ENCODE results near the gene C16orf87.

Gene C16orf87

DNA sequence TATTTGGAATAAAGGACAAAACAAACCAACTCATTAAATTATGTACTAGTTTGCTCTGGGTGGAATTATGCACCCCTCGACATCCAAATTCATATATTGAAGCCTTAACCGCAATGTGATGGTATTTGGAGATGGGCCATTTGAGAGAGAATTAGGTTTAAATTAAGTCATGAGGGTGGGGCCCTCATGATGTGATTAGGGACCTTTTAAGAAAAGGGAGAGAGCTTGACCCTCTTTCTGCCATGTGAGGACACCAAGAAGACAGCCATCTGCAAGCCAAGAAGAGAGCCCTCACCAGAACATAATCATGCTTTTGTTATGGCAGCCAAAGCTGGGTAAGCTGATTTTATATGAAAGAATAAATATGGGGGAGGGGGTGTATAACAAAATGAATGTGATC lies 2.0 kb downstream of the C16orf87 start:
- Mint-ChIP-seq H3K4me3 (peak overlapping the region; percentile 98), H3K4me1 (ENCODE audit: low read depth) (peaks cover 51% of the 10 kb centered on the region), H3K9me3 (no peaks in the 10 kb centered on the region), H3K27ac (peak overlapping the region; percentile 100), H3K27me3 (no peaks in the 10 kb centered on the region), H3K36me3 (ENCODE audit: low read depth) (peaks cover 20% of the 10 kb centered on the region)

DNA sequence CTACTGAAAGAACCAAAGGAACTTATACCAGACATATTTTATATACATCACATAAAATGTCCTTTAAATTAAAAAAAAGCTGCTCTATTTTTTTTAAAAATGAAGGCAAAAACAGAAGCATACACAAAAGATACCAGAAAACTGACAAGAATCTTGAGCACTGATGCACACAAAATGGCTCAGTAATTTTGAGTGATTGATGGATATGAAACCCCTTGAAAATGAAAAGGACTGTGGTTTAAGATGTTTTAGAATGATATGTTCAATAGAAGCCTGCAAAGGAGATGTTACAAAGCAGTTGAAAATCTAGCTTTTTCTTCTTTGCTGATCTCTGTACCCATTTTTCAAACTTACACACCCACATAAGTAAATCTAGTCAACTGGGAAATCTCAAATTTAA lies 2.7 kb downstream of the C16orf87 start:
- no peaks in the 10 kb centered on the region for H3K27me3 Mint-ChIP-seq
- H3K4me3 Mint-ChIP-seq, result peak overlapping the region; percentile 37
- H3K9me3 Mint-ChIP-seq, result no peaks in the 10 kb centered on the region
- peaks cover 25% of the 10 kb centered on the region for H3K36me3 Mint-ChIP-seq (ENCODE audit: low read depth)
- H3K27ac Mint-ChIP-seq, result no peak overlapping the region
- H3K4me1 Mint-ChIP-seq (ENCODE audit: low read depth), result peaks cover 55% of the 10 kb centered on the region

DNA sequence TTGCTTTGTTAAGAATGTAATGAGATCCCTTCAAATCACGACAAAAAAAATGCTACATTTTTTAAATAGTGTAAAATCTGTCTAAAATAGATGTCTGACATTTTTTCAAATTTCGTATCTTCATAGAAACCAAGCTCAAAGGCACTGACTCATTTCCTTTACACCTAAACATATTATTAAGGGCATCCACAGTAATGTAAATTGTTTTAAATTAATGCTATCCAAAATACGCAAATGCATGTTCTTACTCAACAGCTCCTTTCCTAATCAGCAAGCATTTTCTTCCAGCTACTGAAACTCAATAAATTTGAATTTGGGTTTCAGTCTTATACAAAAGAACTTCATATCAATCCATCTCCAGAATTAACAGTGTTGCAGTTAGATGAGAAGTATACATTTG lies 4.3 kb downstream of the C16orf87 start:
- H3K27me3 Mint-ChIP-seq, result no peaks in the 10 kb centered on the region
- peaks cover 25% of the 10 kb centered on the region for H3K36me3 Mint-ChIP-seq (ENCODE audit: low read depth)
- no peaks in the 10 kb centered on the region for H3K9me3 Mint-ChIP-seq
- peak overlapping the region; percentile 49 for H3K4me3 Mint-ChIP-seq
- H3K27ac Mint-ChIP-seq, result peak overlapping the region; percentile 42
- H3K4me1 Mint-ChIP-seq (ENCODE audit: low read depth), result peaks cover 55% of the 10 kb centered on the region

DNA sequence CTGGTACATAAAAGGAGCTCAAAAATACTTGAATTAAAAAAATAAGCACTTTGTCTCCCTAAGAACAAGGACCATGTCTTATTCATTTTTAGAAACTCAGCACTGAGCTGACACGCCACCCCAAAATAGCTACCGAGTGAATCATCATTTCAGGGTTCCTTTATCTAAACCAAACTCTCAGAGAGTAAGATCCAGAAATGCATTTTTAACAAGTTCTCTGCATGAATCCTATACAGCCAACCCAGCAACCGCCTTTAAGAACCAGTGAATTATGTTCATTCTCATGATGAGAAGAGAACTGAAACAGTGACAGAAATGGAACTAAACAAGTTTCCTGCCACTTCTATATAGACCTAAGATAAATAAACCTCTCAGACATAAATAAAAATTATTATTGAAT lies 8.7 kb downstream of the C16orf87 start:
- Mint-ChIP-seq H3K27me3 (no peaks in the 10 kb centered on the region), H3K4me3 (no peak overlapping the region), H3K4me1 (ENCODE audit: low read depth) (peaks cover 24% of the 10 kb centered on the region), H3K9me3 (no peaks in the 10 kb centered on the region), H3K36me3 (ENCODE audit: low read depth) (peaks cover 16% of the 10 kb centered on the region), H3K27ac (no peak overlapping the region)

DNA sequence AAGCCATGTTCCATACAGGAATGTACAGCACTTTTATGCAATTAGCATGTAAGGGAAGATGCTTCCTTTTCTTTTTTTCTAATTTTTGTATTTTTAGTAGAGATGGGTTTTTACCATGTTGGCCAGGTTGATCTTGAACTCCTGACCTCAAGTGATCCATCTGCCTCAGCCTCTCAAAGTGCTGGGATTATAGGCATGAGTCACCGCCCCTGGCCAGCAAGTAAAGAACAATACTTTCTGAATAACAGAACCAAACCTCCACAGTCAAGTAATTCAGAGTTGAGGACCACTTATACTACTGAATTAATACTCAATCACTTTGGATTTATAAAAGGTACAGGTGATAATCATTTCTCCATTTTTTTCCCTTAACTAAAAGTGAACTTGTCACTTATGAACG lies 13.0 kb downstream of the C16orf87 start:
- Mint-ChIP-seq H3K27ac (no peak overlapping the region), H3K4me1 (ENCODE audit: low read depth) (peaks cover 27% of the 10 kb centered on the region), H3K9me3 (peaks cover 12% of the 10 kb centered on the region), H3K4me3 (no peak overlapping the region), H3K36me3 (ENCODE audit: low read depth) (peaks cover 43% of the 10 kb centered on the region), H3K27me3 (no peaks in the 10 kb centered on the region)

DNA sequence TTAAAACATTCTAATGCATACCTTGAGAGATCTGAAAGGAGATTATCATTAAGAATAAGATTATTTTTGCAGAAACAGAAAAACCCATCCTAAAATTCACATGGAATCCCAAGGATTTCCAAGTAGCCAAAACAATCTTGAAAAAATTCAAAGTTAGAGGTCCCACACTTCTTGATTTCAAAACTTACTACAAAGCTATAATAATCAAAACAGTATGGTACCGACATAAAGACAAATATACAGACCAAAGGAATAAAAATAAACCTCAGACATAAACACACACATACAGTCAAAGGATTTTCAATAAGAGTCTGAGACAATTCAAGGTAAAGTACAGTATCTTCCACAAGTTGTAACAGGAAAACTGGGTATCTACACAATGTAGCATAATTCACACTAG lies 16.2 kb downstream of the C16orf87 start:
- Mint-ChIP-seq H3K4me3 (no peak overlapping the region), H3K9me3 (peaks cover 12% of the 10 kb centered on the region), H3K27ac (no peak overlapping the region), H3K27me3 (no peaks in the 10 kb centered on the region), H3K4me1 (ENCODE audit: low read depth) (peaks cover 38% of the 10 kb centered on the region), H3K36me3 (ENCODE audit: low read depth) (peaks cover 47% of the 10 kb centered on the region)

DNA sequence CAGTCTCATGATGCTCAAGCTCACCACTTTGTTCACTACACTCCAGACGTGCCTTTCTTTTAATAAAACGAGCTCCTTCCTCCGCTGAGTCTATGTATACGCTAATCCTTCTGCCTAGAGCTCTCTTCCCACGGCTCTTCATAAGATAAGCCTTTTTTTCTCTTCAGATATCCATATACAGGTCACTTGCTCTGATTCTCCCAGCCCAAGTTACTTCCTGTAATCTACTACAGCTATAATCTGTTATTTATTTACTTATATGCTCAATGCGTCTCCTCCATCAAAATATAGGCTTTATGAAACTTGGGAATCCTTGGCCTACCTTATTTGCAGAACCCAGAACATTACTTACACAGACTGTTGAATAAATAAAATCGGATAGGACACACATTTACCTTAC lies 17.4 kb downstream of the C16orf87 start:
- H3K9me3 Mint-ChIP-seq, result peaks cover 12% of the 10 kb centered on the region
- peaks cover 38% of the 10 kb centered on the region for H3K4me1 Mint-ChIP-seq (ENCODE audit: low read depth)
- no peaks in the 10 kb centered on the region for H3K27me3 Mint-ChIP-seq
- H3K36me3 Mint-ChIP-seq (ENCODE audit: low read depth), result peaks cover 47% of the 10 kb centered on the region
- no peak overlapping the region for H3K27ac Mint-ChIP-seq
- no peak overlapping the region for H3K4me3 Mint-ChIP-seq

DNA sequence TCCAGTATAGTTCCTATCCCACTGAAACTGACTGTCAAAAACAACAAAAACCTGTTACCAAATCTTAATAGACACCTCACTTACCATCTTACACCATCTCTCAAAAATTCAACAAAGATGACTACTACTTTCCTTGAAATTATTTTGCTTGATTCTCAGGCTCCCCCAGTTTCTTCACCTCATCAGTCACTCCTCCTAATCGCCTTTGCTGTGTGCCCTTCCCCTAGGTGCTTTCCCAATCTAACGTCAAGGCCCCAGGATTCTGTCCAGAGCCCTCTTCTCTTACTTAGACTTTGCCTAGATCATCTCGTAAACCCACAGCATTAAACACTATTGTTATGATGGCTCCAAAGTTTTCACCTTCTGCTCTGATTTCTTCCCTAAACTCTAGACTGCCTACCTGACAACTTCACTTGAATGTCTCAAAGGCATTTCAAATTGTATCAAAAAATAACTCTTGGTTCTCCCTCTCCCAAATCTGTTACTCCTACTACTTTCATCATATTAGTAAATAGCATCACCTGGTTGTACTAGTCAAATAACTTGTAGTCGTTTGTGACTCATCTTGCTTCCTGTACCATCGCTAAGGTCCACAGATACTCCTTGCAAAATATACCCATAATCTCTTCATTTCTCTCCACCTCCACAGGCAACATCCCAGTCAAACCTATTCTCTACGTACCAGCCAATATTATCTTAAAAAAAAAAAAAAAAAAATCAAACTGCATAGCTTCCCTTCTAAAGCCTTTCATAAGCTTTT lies 18.0 kb downstream of the C16orf87 start:
- peaks cover 12% of the 10 kb centered on the region for H3K9me3 Mint-ChIP-seq
- peaks cover 50% of the 10 kb centered on the region for H3K36me3 Mint-ChIP-seq (ENCODE audit: low read depth)
- no peaks in the 10 kb centered on the region for H3K27me3 Mint-ChIP-seq
- H3K4me1 Mint-ChIP-seq (ENCODE audit: low read depth), result peaks cover 38% of the 10 kb centered on the region
- H3K4me3 Mint-ChIP-seq, result no peak overlapping the region
- H3K27ac Mint-ChIP-seq, result peak overlapping the region; percentile 19

DNA sequence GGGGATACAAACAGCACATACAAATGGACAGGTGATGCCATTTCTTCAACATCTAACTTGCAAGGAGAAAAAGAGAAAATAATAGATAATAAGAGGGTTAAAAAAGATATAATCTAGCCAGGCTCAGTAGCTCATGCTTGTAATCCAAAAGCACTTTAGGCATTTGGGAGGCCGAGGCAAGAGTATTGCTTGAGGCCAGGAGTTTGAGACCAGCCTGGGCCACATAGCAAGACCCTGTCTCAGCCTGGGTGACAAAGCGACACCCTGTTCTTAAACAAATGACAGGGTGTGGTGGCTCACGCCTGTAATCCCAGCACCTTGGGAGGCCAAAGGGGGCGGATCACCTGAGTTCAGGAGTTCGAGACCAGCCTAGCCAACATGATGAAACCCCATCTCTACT lies 19.3 kb downstream of the C16orf87 start:
- Mint-ChIP-seq H3K4me3 (no peak overlapping the region), H3K36me3 (ENCODE audit: low read depth) (peaks cover 48% of the 10 kb centered on the region), H3K9me3 (peaks cover 12% of the 10 kb centered on the region), H3K4me1 (ENCODE audit: low read depth) (peaks cover 33% of the 10 kb centered on the region), H3K27me3 (no peaks in the 10 kb centered on the region), H3K27ac (peak overlapping the region; percentile 27)

DNA sequence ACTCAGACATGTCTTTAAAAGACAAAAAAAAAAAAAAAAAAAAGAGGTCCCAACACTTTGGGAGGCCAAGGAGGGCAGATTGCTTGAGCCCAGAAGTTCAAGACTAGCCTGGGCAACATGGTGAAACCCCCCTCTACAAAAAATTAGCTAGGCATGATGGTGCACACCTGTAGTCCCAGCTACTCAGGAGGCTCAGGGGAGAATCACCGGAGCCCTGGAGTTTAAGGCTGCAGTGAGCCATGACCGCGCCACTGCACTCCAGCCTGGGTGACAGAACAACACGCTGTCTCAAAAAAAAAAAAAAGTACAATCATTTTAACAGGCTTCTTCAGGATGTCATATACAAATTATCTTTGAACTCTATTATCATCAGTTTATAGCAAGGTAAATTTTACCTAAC lies 22.0 kb downstream of the C16orf87 start:
- Mint-ChIP-seq H3K9me3 (no peaks in the 10 kb centered on the region), H3K4me3 (no peak overlapping the region), H3K27ac (no peak overlapping the region), H3K36me3 (ENCODE audit: low read depth) (peaks cover 37% of the 10 kb centered on the region), H3K27me3 (no peaks in the 10 kb centered on the region), H3K4me1 (ENCODE audit: low read depth) (peaks cover 18% of the 10 kb centered on the region)

DNA sequence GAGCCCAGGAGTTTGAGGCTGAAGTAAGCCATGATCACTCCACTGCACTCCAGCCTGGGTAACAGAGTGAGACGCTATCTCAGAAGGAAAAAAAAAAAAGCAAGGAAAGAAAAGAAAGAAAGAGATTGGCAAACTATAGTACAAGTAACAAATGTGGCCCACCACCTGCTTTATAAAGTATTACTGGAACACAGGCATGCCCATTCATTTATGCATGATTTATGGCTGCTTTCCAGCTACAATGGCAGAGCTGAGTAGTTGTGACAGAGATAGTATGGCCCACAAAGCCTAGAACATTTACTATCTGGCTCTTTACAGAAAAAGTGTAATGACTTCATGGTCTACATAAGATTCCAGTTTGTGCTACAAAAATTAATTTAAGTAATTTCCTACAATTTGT lies 23.6 kb downstream of the C16orf87 start:
- Mint-ChIP-seq H3K9me3 (no peaks in the 10 kb centered on the region), H3K4me1 (ENCODE audit: low read depth) (peaks cover 12% of the 10 kb centered on the region), H3K27me3 (no peaks in the 10 kb centered on the region), H3K27ac (no peak overlapping the region), H3K36me3 (ENCODE audit: low read depth) (peaks cover 33% of the 10 kb centered on the region), H3K4me3 (no peak overlapping the region)

DNA sequence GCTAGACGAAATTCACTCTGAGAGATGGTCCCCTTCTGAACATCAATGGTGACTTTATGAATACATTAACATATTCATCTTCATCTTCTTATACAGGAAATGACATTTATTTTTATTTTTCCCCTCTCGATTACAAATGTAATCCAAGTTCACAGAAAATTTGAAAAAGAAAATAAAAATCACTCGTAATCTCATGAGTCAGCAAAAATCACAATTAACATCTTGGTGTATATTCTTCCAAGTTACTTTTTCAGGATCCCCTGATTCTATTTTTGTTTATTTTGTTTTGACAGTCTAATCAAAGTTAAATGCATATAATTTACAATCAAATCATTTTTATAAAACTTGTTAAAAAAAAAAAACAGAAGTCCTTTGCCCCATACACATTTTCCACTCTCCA lies 27.6 kb downstream of the C16orf87 start:
- Mint-ChIP-seq H3K36me3 (ENCODE audit: low read depth) (peaks cover 44% of the 10 kb centered on the region), H3K27ac (no peak overlapping the region), H3K4me1 (ENCODE audit: low read depth) (peaks cover 7% of the 10 kb centered on the region)

DNA sequence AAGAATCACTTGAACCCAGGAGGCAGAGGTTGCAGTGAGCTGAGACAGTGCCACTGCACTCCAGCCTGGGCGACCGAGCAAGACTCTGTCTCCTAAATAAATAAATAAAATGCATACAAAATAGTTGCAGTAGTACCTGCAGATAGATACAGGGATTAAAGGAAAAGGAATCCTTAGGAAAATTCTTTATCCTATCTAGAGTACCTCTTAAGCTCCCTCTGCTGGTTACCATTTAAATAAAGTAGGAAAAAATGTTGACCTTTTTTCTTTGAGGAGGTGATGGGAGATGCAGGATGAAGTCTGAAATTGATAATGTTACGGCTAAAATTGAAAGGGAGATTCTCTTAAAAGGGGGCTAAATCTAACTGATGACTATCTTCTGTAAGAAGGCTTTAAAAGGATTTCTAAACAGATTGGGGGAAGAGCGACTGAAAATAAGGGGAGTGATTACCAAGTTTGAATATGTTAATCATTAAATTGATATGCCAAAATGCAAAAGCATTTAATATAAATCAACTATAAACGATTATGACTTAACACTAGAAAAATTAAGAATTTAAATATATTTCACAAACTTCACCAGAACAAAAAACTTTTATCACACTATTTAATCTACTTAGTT lies 29.4 kb downstream of the C16orf87 start:
- H3K4me3 Mint-ChIP-seq, result no peak overlapping the region
- H3K9me3 Mint-ChIP-seq, result peaks cover 4% of the 10 kb centered on the region
- H3K36me3 Mint-ChIP-seq (ENCODE audit: low read depth), result peaks cover 48% of the 10 kb centered on the region
- H3K4me1 Mint-ChIP-seq (ENCODE audit: low read depth), result peaks cover 7% of the 10 kb centered on the region
- no peak overlapping the region for H3K27ac Mint-ChIP-seq
- H3K27me3 Mint-ChIP-seq, result no peaks in the 10 kb centered on the region

More for the DNA sequence above, 27.6 kb downstream of the C16orf87 start:
- H3K9me3 Mint-ChIP-seq, result no peaks in the 10 kb centered on the region
- no peaks in the 10 kb centered on the region for H3K27me3 Mint-ChIP-seq
- H3K4me3 Mint-ChIP-seq, result no peak overlapping the region

DNA sequence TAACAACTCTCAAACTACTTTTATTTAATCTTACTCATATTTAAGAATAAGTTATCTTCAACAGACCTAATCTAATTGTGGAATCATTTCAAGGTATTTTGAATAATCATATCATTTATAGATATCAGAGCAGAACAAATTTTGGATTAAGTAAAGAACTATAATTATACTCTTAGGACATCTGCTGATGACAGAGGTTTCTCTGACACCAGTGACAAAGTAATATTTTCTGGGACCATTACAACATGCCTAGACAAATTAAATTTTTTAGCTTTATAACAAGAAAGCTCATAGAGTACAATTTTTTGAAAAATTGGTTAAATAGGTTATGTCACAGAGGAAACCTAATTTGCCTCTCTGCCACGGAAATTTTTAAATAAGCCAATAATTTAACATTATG lies 30.5 kb downstream of the C16orf87 start:
- H3K4me3 Mint-ChIP-seq, result no peak overlapping the region

DNA sequence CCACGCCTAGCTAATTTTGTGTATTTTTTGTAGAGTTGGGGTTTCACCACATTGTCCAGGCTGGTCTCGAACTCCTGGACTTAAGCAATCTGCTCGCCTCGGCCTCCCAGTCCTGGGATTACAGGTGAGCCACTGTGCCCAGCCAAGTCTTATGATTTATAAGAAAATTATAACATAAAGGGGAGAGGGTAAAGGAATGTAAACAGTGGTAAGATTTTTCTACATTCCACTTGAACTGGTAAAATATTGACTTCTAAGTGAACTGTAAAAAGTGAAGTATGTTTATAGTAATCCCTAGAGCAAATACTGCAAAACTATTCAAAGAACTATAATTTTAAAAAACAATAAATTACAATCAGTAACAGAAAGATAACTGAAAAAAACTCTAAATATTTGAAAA lies 33.5 kb downstream of the C16orf87 start:
- Mint-ChIP-seq H3K27me3 (no peaks in the 10 kb centered on the region), H3K27ac (no peak overlapping the region), H3K9me3 (peaks cover 23% of the 10 kb centered on the region), H3K4me1 (ENCODE audit: low read depth) (no peaks in the 10 kb centered on the region), H3K4me3 (no peak overlapping the region), H3K36me3 (ENCODE audit: low read depth) (peaks cover 49% of the 10 kb centered on the region)

More for the DNA sequence above, 30.5 kb downstream of the C16orf87 start:
- Mint-ChIP-seq H3K27ac (no peak overlapping the region), H3K9me3 (peaks cover 8% of the 10 kb centered on the region), H3K4me1 (ENCODE audit: low read depth) (peaks cover 7% of the 10 kb centered on the region), H3K36me3 (ENCODE audit: low read depth) (peaks cover 52% of the 10 kb centered on the region), H3K27me3 (no peaks in the 10 kb centered on the region)

Data from stimulated activated naive CD8-positive, alpha-beta T cell treated with anti-CD3 and anti-CD28 coated beads, Interleukin-15, Interleukin-2, amounts not matched to agents 100 ng/mL and 50 ng/mL, for 24 hours (primary cell).